ENCODE data around the gene DPM3.

DNA sequence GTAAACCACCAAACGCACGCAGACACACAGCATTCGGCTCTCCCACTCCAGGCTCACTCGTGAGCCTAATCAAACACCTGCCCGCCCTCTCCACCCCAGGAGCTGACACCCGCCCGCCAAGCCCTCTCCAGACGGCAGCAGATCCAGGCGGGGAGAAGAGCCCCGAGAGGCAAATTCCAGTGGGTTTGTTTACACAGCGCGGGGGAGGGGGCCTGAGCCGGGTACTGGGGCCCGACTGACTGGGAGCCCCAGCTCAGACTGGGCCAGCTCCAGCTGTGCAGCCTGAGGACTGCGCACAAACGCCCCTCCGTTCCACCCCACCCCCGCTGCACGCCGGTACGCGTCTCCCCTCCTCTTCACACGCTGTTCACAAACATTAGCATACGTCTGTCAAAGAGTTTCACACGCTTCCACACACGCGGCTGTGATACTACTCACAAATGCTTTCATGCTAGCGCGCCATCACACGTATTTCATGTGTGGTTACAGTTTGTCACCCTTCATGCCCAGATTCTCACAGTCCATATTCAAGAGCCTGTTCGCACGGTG is 13.7 kb downstream of the DPM3 start:
- no peak for TF ChIP-seq GABPA (IDR thresholded peaks at IDR 0.05; ENCODE audit: low read depth, low read length)
- no peak for TF ChIP-seq GABPA (CRISPR knock-in tag; IDR thresholded peaks at IDR 0.05; ENCODE audit: low read depth)
- TF ChIP-seq EP300 (IDR thresholded peaks at IDR 0.05; ENCODE audit: low read depth in 2 of 2, low read length in 2 of 2), result no peak; a peak in 1 of 4 replicates
- no peak for TF ChIP-seq EP300 (CRISPR knock-in tag; IDR thresholded peaks at IDR 0.05; ENCODE audit: borderline replicate concordance)
- TF ChIP-seq ZNF207 (IDR thresholded peaks at IDR 0.05; ENCODE audit: borderline replicate concordance), result no peak
- no peak for TF ChIP-seq ZNF713 (CRISPR knock-in tag; IDR thresholded peaks at IDR 0.05)
